Activated naive CD8-positive, alpha-beta T cell treated with anti-CD3 and anti-CD28 coated beads, Interleukin-2, amount 50 U/mL, for 24 hours (primary cell): ENCODE results near the gene KLHL26.

ENCODE experiments used
- ATAC-seq: fragments of 150-1000 bp; cut with Tn5 transposase; one replicate; pipeline ENCODE4 v1.10.0; 2021
- DNase-seq: peaks from one replicate; pipeline ENCODE4 v3.0.0; 2021
- H3K27ac Mint-ChIP-seq: one replicate; pipeline ENCODE4 v1.8.0; 2021; ENCODE audit warnings: mild to moderate bottlenecking, mixed read lengths
- H3K27me3 Mint-ChIP-seq: one replicate; pipeline ENCODE4 v1.8.0; 2021; ENCODE audit warnings: mixed read lengths
- H3K36me3 Mint-ChIP-seq: one replicate; pipeline ENCODE4 v1.8.0; 2021; ENCODE audit warnings: low read depth, mixed read lengths
- H3K4me1 Mint-ChIP-seq: one replicate; pipeline ENCODE4 v1.8.0; 2021; ENCODE audit warnings: mixed read lengths
- H3K4me3 Mint-ChIP-seq: one replicate; pipeline ENCODE4 v1.8.0; 2021; ENCODE audit warnings: mild to moderate bottlenecking, moderate library complexity, mixed read lengths
- H3K9me3 Mint-ChIP-seq: one replicate; pipeline ENCODE4 v1.8.0; 2021; ENCODE audit warnings: mixed read lengths

Gene KLHL26

GRCh38 chr19:18658366-18658855 lies 21.6 kb downstream of the KLHL26 start:
- Mint-ChIP-seq H3K27ac (no peak overlapping the region), H3K4me1 (peaks cover 8% of the 10 kb centered on the region), H3K9me3 (no peaks in the 10 kb centered on the region), H3K36me3 (no peaks in the 10 kb centered on the region), H3K4me3 (no peak overlapping the region), H3K27me3 (no peaks in the 10 kb centered on the region)
- no peak for DNase-seq
- ATAC-seq: no peak

- no peaks in the 10 kb centered on the region for H3K9me3 Mint-ChIP-seq
- no peak for ATAC-seq
- no peak overlapping the region for H3K4me3 Mint-ChIP-seq
- no peaks in the 10 kb centered on the region for H3K36me3 Mint-ChIP-seq
- no peaks in the 10 kb centered on the region for H3K27me3 Mint-ChIP-seq
- DNase-seq: no peak
- peaks cover 13% of the 10 kb centered on the region for H3K4me1 Mint-ChIP-seq
- H3K27ac Mint-ChIP-seq: no peak overlapping the region
Measured at GRCh38 chr19:18659281-18660050, 22.6 kb downstream of the KLHL26 start.

- Mint-ChIP-seq H3K9me3 (no peaks in the 10 kb centered on the region), H3K27ac (no peak overlapping the region), H3K27me3 (no peaks in the 10 kb centered on the region), H3K4me3 (no peak overlapping the region), H3K4me1 (peaks cover 13% of the 10 kb centered on the region), H3K36me3 (no peaks in the 10 kb centered on the region)
- DNase-seq: no peak
- ATAC-seq: no peak
Measured at GRCh38 chr19:18660051-18660910, 23.5 kb downstream of the KLHL26 start.

DNA sequence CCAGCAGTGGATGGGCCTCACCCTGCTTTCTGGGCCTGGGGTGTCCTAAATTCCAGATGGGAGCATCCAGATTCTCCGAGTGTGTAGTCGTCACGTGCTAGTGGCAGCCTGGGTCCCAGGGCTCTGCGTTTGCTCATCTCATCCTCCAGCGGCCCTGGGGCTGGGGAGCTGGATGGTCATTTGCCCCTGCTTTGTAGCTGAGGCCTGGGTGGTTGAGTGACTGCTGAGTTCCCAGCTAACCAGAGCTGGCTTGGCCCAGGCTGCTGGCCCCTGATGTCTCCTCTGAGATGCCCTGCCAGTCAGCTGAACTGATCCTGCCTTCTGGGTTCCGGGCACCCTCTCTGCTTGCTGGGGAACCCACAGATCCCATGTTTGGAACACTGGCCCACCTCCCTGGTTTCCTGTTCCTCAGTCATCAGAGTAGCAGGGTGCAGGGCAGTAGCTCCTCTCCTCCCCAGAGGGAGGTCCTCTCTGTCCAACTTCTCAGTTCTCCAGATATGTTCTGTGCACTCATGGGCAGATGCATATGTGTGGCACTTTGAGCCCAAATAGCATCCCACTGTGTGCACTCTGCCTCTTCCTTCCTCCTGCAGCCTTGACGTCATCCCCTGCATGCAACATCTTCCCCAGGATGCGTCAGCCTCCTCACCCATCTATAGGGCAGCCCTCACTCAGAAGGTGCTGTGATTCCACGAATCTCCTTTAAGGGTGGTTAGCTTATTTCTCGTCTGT lies 24.3 kb downstream of the KLHL26 start:
- no peak overlapping the region for H3K4me3 Mint-ChIP-seq
- H3K36me3 Mint-ChIP-seq: no peaks in the 10 kb centered on the region
- H3K4me1 Mint-ChIP-seq: peaks cover 13% of the 10 kb centered on the region
- DNase-seq: no peak
- H3K27ac Mint-ChIP-seq: no peak overlapping the region
- H3K27me3 Mint-ChIP-seq: no peaks in the 10 kb centered on the region
- no peaks in the 10 kb centered on the region for H3K9me3 Mint-ChIP-seq
- no peak for ATAC-seq

- Mint-ChIP-seq H3K27me3 (no peaks in the 10 kb centered on the region), H3K9me3 (no peaks in the 10 kb centered on the region), H3K27ac (no peak overlapping the region), H3K4me1 (peaks cover 8% of the 10 kb centered on the region), H3K4me3 (no peak overlapping the region), H3K36me3 (no peaks in the 10 kb centered on the region)
- DNase-seq: no peak
- ATAC-seq: no peak
Measured at GRCh38 chr19:18662972-18663732, 26.3 kb downstream of the KLHL26 start.

DNA sequence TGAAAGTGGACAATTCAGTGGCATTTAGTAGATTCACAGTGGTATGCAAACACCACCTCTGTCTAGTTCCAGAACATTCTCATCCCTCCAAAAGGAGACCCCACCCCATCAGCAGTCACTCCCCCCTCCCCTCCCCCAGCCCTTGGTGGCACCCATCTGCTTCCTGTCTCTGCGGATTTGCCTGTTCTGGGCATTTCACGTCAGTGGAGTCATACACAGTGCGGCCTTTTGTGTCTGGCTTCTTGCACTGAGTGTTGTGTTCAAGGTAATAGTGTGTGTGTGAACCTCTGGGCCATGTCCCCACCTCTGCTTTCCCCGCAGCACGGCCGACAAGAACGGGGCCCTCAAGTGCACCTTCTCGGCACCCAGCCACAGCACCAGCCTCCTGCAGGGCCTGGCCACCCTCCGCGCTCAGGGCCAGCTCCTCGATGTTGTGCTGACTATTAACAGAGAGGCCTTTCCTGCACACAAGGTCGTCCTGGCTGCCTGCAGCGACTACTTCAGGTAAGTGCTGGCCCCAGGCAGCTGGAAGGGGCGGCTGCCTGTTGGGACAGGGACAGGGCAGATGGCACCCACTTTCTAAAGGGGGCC lies 27.2 kb downstream of the KLHL26 start:
- ATAC-seq: no peak
- no peak overlapping the region for H3K4me3 Mint-ChIP-seq
- H3K36me3 Mint-ChIP-seq: no peaks in the 10 kb centered on the region
- no peaks in the 10 kb centered on the region for H3K9me3 Mint-ChIP-seq
- H3K4me1 Mint-ChIP-seq: peaks cover 6% of the 10 kb centered on the region
- no peak overlapping the region for H3K27ac Mint-ChIP-seq
- no peaks in the 10 kb centered on the region for H3K27me3 Mint-ChIP-seq
- no peak for DNase-seq

DNA sequence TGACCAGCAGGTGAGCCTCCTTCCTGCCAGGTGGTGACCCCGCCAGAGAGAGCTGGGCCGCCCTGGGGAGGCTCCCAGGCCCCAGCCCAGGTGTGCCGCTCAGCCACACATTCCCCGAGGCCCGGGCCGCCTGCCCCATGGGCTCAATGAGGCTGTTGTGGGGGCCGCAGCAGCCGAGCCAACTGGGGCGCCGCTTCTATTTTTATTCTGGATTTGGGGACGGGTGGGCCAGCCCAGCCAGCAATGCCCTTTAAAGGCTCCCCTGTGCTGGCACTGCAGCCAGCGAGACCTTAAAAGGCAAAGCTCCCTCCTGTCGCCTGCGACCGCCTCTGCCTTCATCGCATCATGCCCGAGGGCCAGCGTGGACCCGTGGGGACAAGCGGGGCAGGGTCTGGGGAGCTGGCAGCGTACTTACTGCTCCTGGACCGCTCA lies 29.0 kb downstream of the KLHL26 start:
- ATAC-seq (no peak), DNase-seq (no peak)
- Mint-ChIP-seq H3K27me3 (no peaks in the 10 kb centered on the region), H3K4me3 (no peak overlapping the region), H3K4me1 (peaks cover 6% of the 10 kb centered on the region), H3K9me3 (no peaks in the 10 kb centered on the region), H3K36me3 (peaks cover 2% of the 10 kb centered on the region), H3K27ac (no peak overlapping the region)

GRCh38 chr19:18666317-18666716 lies 29.5 kb downstream of the KLHL26 start:
- H3K4me1 Mint-ChIP-seq: peaks cover 6% of the 10 kb centered on the region
- H3K9me3 Mint-ChIP-seq: no peaks in the 10 kb centered on the region
- peaks cover 2% of the 10 kb centered on the region for H3K36me3 Mint-ChIP-seq
- H3K27me3 Mint-ChIP-seq: no peaks in the 10 kb centered on the region
- DNase-seq: no peak
- ATAC-seq: no peak
- no peak overlapping the region for H3K4me3 Mint-ChIP-seq
- no peak overlapping the region for H3K27ac Mint-ChIP-seq

GRCh38 chr19:18666784-18667183 lies 30.0 kb downstream of the KLHL26 start:
- ATAC-seq (no peak), DNase-seq (no peak)
- Mint-ChIP-seq H3K9me3 (no peaks in the 10 kb centered on the region), H3K4me1 (peaks cover 6% of the 10 kb centered on the region), H3K27me3 (no peaks in the 10 kb centered on the region), H3K36me3 (peaks cover 2% of the 10 kb centered on the region), H3K4me3 (no peak overlapping the region), H3K27ac (no peak overlapping the region)

DNA sequence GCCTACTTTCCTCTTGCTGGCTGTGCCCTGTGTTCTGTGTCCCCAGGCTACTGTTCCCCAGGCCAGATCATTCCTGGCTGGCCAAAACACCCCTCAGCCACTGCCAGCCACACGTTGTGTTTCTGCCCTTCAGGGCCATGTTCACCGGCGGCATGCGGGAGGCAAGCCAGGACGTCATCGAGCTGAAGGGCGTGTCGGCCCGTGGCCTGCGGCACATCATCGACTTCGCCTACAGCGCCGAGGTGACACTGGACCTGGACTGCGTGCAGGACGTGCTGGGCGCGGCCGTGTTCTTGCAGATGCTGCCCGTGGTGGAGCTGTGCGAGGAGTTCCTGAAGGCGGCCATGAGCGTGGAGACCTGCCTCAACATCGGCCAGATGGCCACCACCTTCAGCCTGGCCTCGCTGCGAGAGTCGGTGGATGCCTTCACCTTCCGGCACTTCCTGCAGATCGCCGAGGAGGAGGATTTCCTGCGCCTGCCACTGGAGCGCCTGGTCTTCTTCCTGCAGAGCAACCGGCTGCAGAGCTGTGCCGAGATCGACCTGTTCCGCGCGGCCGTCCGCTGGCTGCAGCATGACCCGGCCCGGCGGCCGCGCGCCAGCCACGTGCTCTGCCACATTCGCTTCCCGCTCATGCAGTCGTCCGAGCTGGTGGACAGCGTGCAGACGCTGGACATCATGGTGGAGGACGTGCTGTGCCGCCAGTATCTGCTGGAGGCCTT lies 30.9 kb downstream of the KLHL26 start:
- Mint-ChIP-seq H3K4me3 (no peak overlapping the region), H3K4me1 (peaks cover 6% of the 10 kb centered on the region), H3K27ac (no peak overlapping the region), H3K9me3 (no peaks in the 10 kb centered on the region), H3K36me3 (peaks cover 2% of the 10 kb centered on the region), H3K27me3 (no peaks in the 10 kb centered on the region)
- no peak for ATAC-seq
- no peak for DNase-seq

DNA sequence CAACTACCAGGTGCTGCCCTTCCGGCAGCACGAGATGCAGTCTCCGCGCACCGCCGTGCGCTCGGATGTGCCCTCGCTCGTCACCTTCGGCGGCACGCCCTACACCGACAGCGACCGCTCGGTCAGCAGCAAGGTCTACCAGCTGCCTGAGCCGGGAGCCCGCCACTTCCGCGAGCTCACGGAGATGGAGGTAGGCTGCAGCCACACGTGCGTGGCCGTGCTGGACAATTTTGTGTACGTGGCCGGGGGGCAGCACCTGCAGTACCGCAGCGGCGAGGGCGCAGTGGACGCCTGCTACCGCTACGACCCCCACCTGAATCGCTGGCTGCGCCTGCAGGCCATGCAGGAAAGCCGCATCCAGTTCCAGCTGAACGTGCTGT lies 31.4 kb downstream of the KLHL26 start:
- Mint-ChIP-seq H3K36me3 (peaks cover 2% of the 10 kb centered on the region), H3K9me3 (no peaks in the 10 kb centered on the region), H3K4me3 (no peak overlapping the region), H3K27ac (no peak overlapping the region), H3K27me3 (no peaks in the 10 kb centered on the region), H3K4me1 (peaks cover 6% of the 10 kb centered on the region)
- ATAC-seq (no peak), DNase-seq (no peak)

GRCh38 chr19:18668744-18669523 lies 32.1 kb downstream of the KLHL26 start:
- DNase-seq (no peak), ATAC-seq (no peak)
- Mint-ChIP-seq H3K27me3 (no peaks in the 10 kb centered on the region), H3K9me3 (no peaks in the 10 kb centered on the region), H3K27ac (no peak overlapping the region), H3K36me3 (peaks cover 2% of the 10 kb centered on the region), H3K4me3 (no peak overlapping the region), H3K4me1 (peaks cover 4% of the 10 kb centered on the region)

DNA sequence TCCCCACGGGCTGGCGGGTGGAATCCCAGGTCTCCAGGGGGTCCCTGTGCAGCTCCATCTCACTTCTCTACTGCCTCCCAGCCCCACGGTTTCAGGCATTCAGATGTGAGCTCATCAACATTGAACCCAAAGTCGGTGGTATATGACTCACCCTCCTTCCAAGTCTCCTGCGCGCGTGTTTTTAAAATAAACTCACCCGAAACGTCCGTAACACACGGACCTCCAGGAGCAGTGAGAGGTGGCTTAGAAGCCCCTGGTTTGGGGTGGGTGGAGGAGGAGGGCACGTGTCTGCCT lies 32.6 kb downstream of the KLHL26 start:
- Mint-ChIP-seq H3K4me1 (no peaks in the 10 kb centered on the region), H3K9me3 (no peaks in the 10 kb centered on the region), H3K36me3 (peaks cover 2% of the 10 kb centered on the region), H3K27ac (no peak overlapping the region), H3K4me3 (no peak overlapping the region), H3K27me3 (no peaks in the 10 kb centered on the region)
- no peak for DNase-seq
- no peak for ATAC-seq
